H9 (cell line): ENCODE results near the gene MESP1. TPM values are rescaled to one million over a fixed set of nuclear protein-coding genes. Genes with fewer than 3 reads are reported as not detected.

Experiments used
- DNase-seq: peaks from one replicate; pipeline ENCODE4 v3.0.0-alpha.2; 2017
- H2AFZ ChIP-seq: one replicate; pipeline ENCODE4 v1.6.1; 2013; ENCODE audit warnings: mild to moderate bottlenecking, low read length, control low read depth, moderate library complexity
- H2AK5ac ChIP-seq: 2 replicates; pipeline ENCODE4 v1.6.1; 2013; ENCODE audit warnings: low read length, control low read depth, mixed read lengths; ENCODE audit not compliant: insufficient read length
- H2BK120ac ChIP-seq: one replicate; pipeline ENCODE4 v1.6.1; 2013; ENCODE audit warnings: low read depth, mild to moderate bottlenecking, low read length, control low read depth, inconsistent platforms; ENCODE audit not compliant: poor library complexity, severe bottlenecking
- H2BK12ac ChIP-seq: 2 replicates; pipeline ENCODE4 v1.6.1; 2013; ENCODE audit warnings: low read length, control low read depth, mixed read lengths, low read depth; ENCODE audit not compliant: insufficient read length
- H2BK15ac ChIP-seq: 2 replicates; pipeline ENCODE4 v1.6.1; 2013; ENCODE audit warnings: low read depth, low read length, control low read depth
- H2BK20ac ChIP-seq: one replicate; pipeline ENCODE4 v1.6.1; 2013; ENCODE audit warnings: low read depth, mild to moderate bottlenecking, low read length, control low read depth, inconsistent platforms; ENCODE audit not compliant: poor library complexity, severe bottlenecking
- H2BK5ac ChIP-seq: 2 replicates; pipeline ENCODE4 v1.6.1; 2013; ENCODE audit warnings: low read length, control low read depth, mixed read lengths; ENCODE audit not compliant: insufficient read length
- H3K14ac ChIP-seq: 2 replicates; pipeline ENCODE4 v1.6.1; 2013; ENCODE audit warnings: low read length, control low read depth; ENCODE audit not compliant: insufficient read depth
- H3K18ac ChIP-seq: 2 replicates; pipeline ENCODE4 v1.6.1; 2013; ENCODE audit warnings: low read depth, mild to moderate bottlenecking, mixed read lengths, low read length, control low read depth; ENCODE audit not compliant: insufficient read length
- H3K23ac ChIP-seq: 2 replicates; pipeline ENCODE4 v1.6.1; 2013; ENCODE audit warnings: low read length, control low read depth, mixed read lengths, low read depth; ENCODE audit not compliant: insufficient read length
- H3K23me2 ChIP-seq: 2 replicates; pipeline ENCODE4 v1.6.1; 2013; ENCODE audit warnings: low read depth, mild to moderate bottlenecking, mixed read lengths, low read length, control low read depth; ENCODE audit not compliant: insufficient read length, poor library complexity, severe bottlenecking
- H3K27ac ChIP-seq: 2 replicates; pipeline ENCODE4 v1.5.1; 2013; ENCODE audit warnings: low read length, control low read depth, mixed read lengths, low read depth; ENCODE audit not compliant: insufficient read length
- H3K27me3 ChIP-seq: 2 replicates; pipeline ENCODE4 v1.6.1; 2013; ENCODE audit warnings: low read length, control low read depth, inconsistent platforms; ENCODE audit not compliant: insufficient read depth
- H3K4ac ChIP-seq: 2 replicates; pipeline ENCODE4 v1.6.1; 2013; ENCODE audit warnings: low read depth, mild to moderate bottlenecking, control low read depth, inconsistent platforms, low read length, moderate library complexity
- H3K4me1 ChIP-seq: 2 replicates; pipeline ENCODE4 v1.6.1; 2013; ENCODE audit warnings: low read length, control low read depth, inconsistent platforms; ENCODE audit not compliant: insufficient read depth
- H3K4me2 ChIP-seq: 2 replicates; pipeline ENCODE4 v1.6.1; 2013; ENCODE audit warnings: low read length, control low read depth, mixed read lengths; ENCODE audit not compliant: insufficient read length, insufficient read depth
- H3K56ac ChIP-seq: 2 replicates; pipeline ENCODE4 v1.6.1; 2013; ENCODE audit warnings: low read depth, mild to moderate bottlenecking, mixed read lengths, low read length, control low read depth; ENCODE audit not compliant: insufficient read length
- H3K79me1 ChIP-seq: 2 replicates; pipeline ENCODE4 v1.6.1; 2013; ENCODE audit warnings: low read depth, mild to moderate bottlenecking, moderate library complexity, low read length, control low read depth, inconsistent platforms; ENCODE audit not compliant: insufficient read depth, poor library complexity, severe bottlenecking
- H3K79me2 ChIP-seq: 2 replicates; pipeline ENCODE4 v1.6.1; 2013; ENCODE audit warnings: low read length, control low read depth, inconsistent platforms; ENCODE audit not compliant: insufficient read depth
- H3K9ac ChIP-seq: 2 replicates; pipeline ENCODE4 v1.6.1; 2013; ENCODE audit warnings: low read length, control low read depth, mixed read lengths; ENCODE audit not compliant: insufficient read length; ENCODE audit errors: extremely low read depth
- H3K9me3 ChIP-seq: one replicate; pipeline ENCODE4 v1.6.1; 2013; ENCODE audit warnings: low read depth, low read length, inconsistent platforms; ENCODE audit not compliant: control insufficient read depth
- H3T11ph ChIP-seq: one replicate; pipeline ENCODE4 v1.6.1; 2013; ENCODE audit warnings: mild to moderate bottlenecking, low read length, control low read depth, inconsistent platforms
- H4K20me1 ChIP-seq: one replicate; pipeline ENCODE4 v1.6.1; 2013; ENCODE audit not compliant: control insufficient read depth, insufficient read length, insufficient read depth
- H4K5ac ChIP-seq: 2 replicates; pipeline ENCODE4 v1.6.1; 2013; ENCODE audit warnings: low read depth, mild to moderate bottlenecking, mixed read lengths, low read length, control low read depth; ENCODE audit not compliant: insufficient read length
- H4K8ac ChIP-seq: replicated peaks from 2 replicates; pipeline ENCODE4 v1.6.1; 2013; ENCODE audit warnings: low read length, control low read depth, mixed read lengths, low read depth; ENCODE audit not compliant: insufficient read length
- H4K91ac ChIP-seq: 2 replicates; pipeline ENCODE4 v1.6.1; 2013; ENCODE audit warnings: low read depth, mild to moderate bottlenecking, moderate library complexity, mixed read lengths, low read length, control low read depth; ENCODE audit not compliant: insufficient read length
- H3K27ac Mint-ChIP-seq, 3 experiments: 2 replicates in 2 of 3; 3 replicates in 1 of 3; pipeline ENCODE4 v1.8.0; 2020 to 2021; ENCODE audit warnings: mixed read lengths in 3 of 3, mild to moderate bottlenecking in 1 of 3, moderate library complexity in 1 of 3
- H3K27me3 Mint-ChIP-seq: 2 replicates; pipeline ENCODE4 v1.8.0; 2021; ENCODE audit warnings: low read depth, mild to moderate bottlenecking, moderate library complexity, mixed read lengths
- H3K36me3 Mint-ChIP-seq, 3 experiments: 2 replicates in 2 of 3; 3 replicates in 1 of 3; pipeline ENCODE4 v1.8.0; 2020 to 2021; ENCODE audit warnings: low read depth in 3 of 3, mixed read lengths in 3 of 3; ENCODE audit not compliant: insufficient read depth in 1 of 3
- H3K4me1 Mint-ChIP-seq, 2 experiments: 2 replicates each; pipeline ENCODE4 v1.8.0; 2020; ENCODE audit warnings: mixed read lengths in 2 of 2
- H3K4me3 Mint-ChIP-seq, 2 experiments: 2 replicates in 1 of 2; 3 replicates in 1 of 2; pipeline ENCODE4 v1.8.0; 2020 to 2021; ENCODE audit warnings: mild to moderate bottlenecking in 2 of 2, mixed read lengths in 2 of 2, moderate library complexity in 1 of 2
- H3K9me3 Mint-ChIP-seq, 2 experiments: 2 replicates in 1 of 2; 3 replicates in 1 of 2; pipeline ENCODE4 v1.8.0; 2020; ENCODE audit warnings: mild to moderate bottlenecking in 2 of 2, mixed read lengths in 2 of 2, moderate library complexity in 1 of 2
- CTCF ChIP-seq: fragments of 200-600 bp; sonication (generic); conservative IDR thresholded peaks from 3 replicates; pipeline ENCODE4 v1.8.0; 2021; ENCODE audit warnings: antibody characterized with exemption, mild to moderate bottlenecking
- WGBS: extraction: QIAGEN DNeasy Blood & Tissue Kit; methylation state at CpG from one replicate; pipeline ENCODE4 v1.1.7; 2013; ENCODE audit warnings: missing lambda C conversion rate, low lambda C conversion rate, mixed read lengths; ENCODE audit not compliant: insufficient read length; ENCODE audit errors: extremely low coverage; 5-methylcytosine and 5-hydroxymethylcytosine counted together
- total RNA-seq: library from RNA; stranded (reverse); gene quantifications from 2 replicates; pipeline ENCODE4 v1.2.1, GENCODE V29; 2021

MESP1 gene
- total RNA-seq, 1 experiment from 2014 or later = not detected

GRCh38 chr15:89749054-89749453 lies 2.0 kb downstream of the MESP1 start:
- H3K18ac ChIP-seq = no peak overlapping the region
- no peak overlapping the region for H2BK12ac ChIP-seq
- peaks cover 8% of the 10 kb centered on the region for H3K23me2 ChIP-seq
- no CpG with 5 or more reads among the region's 7 CpGs for WGBS
- H3K14ac ChIP-seq = no peak overlapping the region
- H3K4ac ChIP-seq = no peak overlapping the region
- Mint-ChIP-seq H3K9me3 (no peaks in the 10 kb centered on the region; a peak in 1 of 5 replicates), H3K27me3 (peaks cover 27% of the 10 kb centered on the region), H3K36me3 (peaks cover 0 to 3% (median 0%) of the 10 kb centered on the region in 3 experiments; a peak in 1 of 7 replicates), H3K27ac (no peak overlapping the region), H3K4me1 (peaks cover 14 to 21% of the 10 kb centered on the region in 2 experiments), H3K4me3 (no peak overlapping the region; a peak in 1 of 5 replicates)
- H3K4me1 ChIP-seq = no peaks in the 10 kb centered on the region; the same call in 1 of the 2 replicates
- H4K5ac ChIP-seq = no peak overlapping the region
- no peak overlapping the region for H2AFZ ChIP-seq
- H3K27me3 ChIP-seq = peaks cover 42% of the 10 kb centered on the region
- no peaks in the 10 kb centered on the region for H3K79me1 ChIP-seq
- no peaks in the 10 kb centered on the region for H4K20me1 ChIP-seq
- H2BK120ac ChIP-seq = no peak overlapping the region
- H3T11ph ChIP-seq = no peak overlapping the region
- no peaks in the 10 kb centered on the region for H3K9me3 ChIP-seq
- no peak overlapping the region for H4K8ac ChIP-seq
- TF ChIP-seq CTCF = no peak
- no peaks in the 10 kb centered on the region for H3K79me2 ChIP-seq
- H2AK5ac ChIP-seq = no peak overlapping the region
- no peak overlapping the region for H3K56ac ChIP-seq
- DNase-seq = no peak
- H3K23ac ChIP-seq = no peak overlapping the region
- no peak overlapping the region for H3K27ac ChIP-seq
- H2BK15ac ChIP-seq = no peak overlapping the region
- H3K4me2 ChIP-seq = no peak overlapping the region
- no peak overlapping the region for H3K9ac ChIP-seq
- no peak overlapping the region for H2BK5ac ChIP-seq
- H2BK20ac ChIP-seq = no peak overlapping the region
- no peak overlapping the region for H4K91ac ChIP-seq
